Esophagus squamous epithelium (tissue), 4 donors: ENCODE results near the gene ATP13A4.

Experiments
- CTCF ChIP-seq, 6 experiments: fragments of 450-650 bp in 4 of 6; fragments of 200-600 bp in 2 of 6; sonication (generic) in 2 of 6; IDR thresholded peaks; one replicate each; pipeline ENCODE4 v1.5.1; 2016 to 2019; ENCODE audit warnings: antibody characterized with exemption in 6 of 6, mild to moderate bottlenecking in 4 of 6, moderate library complexity in 4 of 6
- POLR2A ChIP-seq, 4 donors: fragments of 450-650 bp; IDR thresholded peaks; one replicate each; pipeline ENCODE4 v1.6.1; 2017; ENCODE audit warnings: antibody characterized with exemption in 4 of 4, mild to moderate bottlenecking in 4 of 4, moderate library complexity in 3 of 4

- TF ChIP-seq CTCF (IDR thresholded peaks at IDR 0.05): no peak
- TF ChIP-seq POLR2A (IDR thresholded peaks at IDR 0.05): no peak
These were observed 151.4 kb downstream of the ATP13A4 start for GRCh38 chr3:193403307-193403706.
